H1 (cell line): ENCODE measurements around the gene CYLD. TPM values are rescaled to one million over a fixed set of nuclear protein-coding genes. Genes with fewer than 3 reads are reported as not detected.

Experiments used
- CTCF ChIA-PET: fragments of 300-600 bp; sonication (Branson Sonifier 250); formaldehyde crosslinking; loops from one replicate; lab custom pipeline; 2021; ENCODE audit not compliant: partially characterized antibody; lab: Charles Lee
- POLR2A ChIA-PET: fragments of 300-600 bp; sonication (Branson Sonifier 250); formaldehyde crosslinking; loops from one replicate; lab custom pipeline; 2021; ENCODE audit warnings: inconsistent platforms; ENCODE audit not compliant: partially characterized antibody; lab: Charles Lee
- DNase-seq, 2 experiments: peaks; one replicate each; pipeline versions ENCODE4 v3.0.0 to v3.0.0-alpha.2; 2010 to 2022; ENCODE audit warnings: low spot score in 2 of 2, low read depth in 1 of 2, mixed read lengths in 1 of 2
- FAIRE-seq: peaks from 2 replicates; lab custom pipeline; 2011; peaks lifted over from hg19 to GRCh38; lab: Jason Lieb, UNC
- H2AFZ ChIP-seq: 2 replicates; pipeline ENCODE4 v1.8.1; 2012; ENCODE audit warnings: low read length, inconsistent platforms
- H2AK5ac ChIP-seq: 2 replicates; pipeline ENCODE4 v1.6.1; 2013; ENCODE audit warnings: low read depth, low read length
- H2BK120ac ChIP-seq: replicated peaks from 2 replicates; pipeline ENCODE3; 2013; ENCODE audit warnings: low read depth, low read length, inconsistent platforms
- H2BK12ac ChIP-seq: 2 replicates; pipeline ENCODE4 v1.6.1; 2013; ENCODE audit warnings: low read depth, low read length
- H2BK15ac ChIP-seq: 2 replicates; pipeline ENCODE4 v1.6.1; 2013; ENCODE audit warnings: low read length
- H2BK20ac ChIP-seq: 2 replicates; pipeline ENCODE4 v1.6.1; 2013; ENCODE audit warnings: low read length
- H2BK5ac ChIP-seq: 2 replicates; pipeline ENCODE4 v1.6.1; 2013; ENCODE audit warnings: low read depth, low read length
- H3K14ac ChIP-seq: 2 replicates; pipeline ENCODE4 v1.6.1; 2013; ENCODE audit warnings: inconsistent platforms; ENCODE audit not compliant: insufficient read length
- H3K18ac ChIP-seq: 2 replicates; pipeline ENCODE4 v1.6.1; 2013; ENCODE audit warnings: low read length; ENCODE audit errors: extremely low read depth
- H3K23ac ChIP-seq: 2 replicates; pipeline ENCODE4 v1.6.1; 2013; ENCODE audit warnings: inconsistent platforms; ENCODE audit not compliant: insufficient read length
- H3K23me2 ChIP-seq: 2 replicates; pipeline ENCODE4 v1.6.1; 2013; ENCODE audit warnings: low read depth, low read length
- H3K27ac ChIP-seq: 2 replicates; pipeline ENCODE4 v1.6.1; 2011; ENCODE audit warnings: low read depth, low read length, inconsistent platforms
- H3K27me3 ChIP-seq, 4 experiments: replicated peaks in 1 of 4; 1 replicate in 1 of 4; 2 replicates in 3 of 4; pipeline versions ENCODE4 v1.6.1 to v1.8.1; 2011 to 2013; ENCODE audit warnings: low read length in 3 of 4, mild to moderate bottlenecking in 3 of 4, inconsistent platforms in 2 of 4, mixed read lengths in 2 of 4, moderate library complexity in 1 of 4; ENCODE audit not compliant: control insufficient read depth in 3 of 4, insufficient read depth in 3 of 4; ENCODE audit errors: extremely low read depth in 1 of 4
- H3K36me3 ChIP-seq, 4 experiments: 2 replicates each; pipeline versions ENCODE4 v1.6.1 to v1.8.1; 2011 to 2013; ENCODE audit warnings: mild to moderate bottlenecking in 4 of 4, low read length in 3 of 4, moderate library complexity in 2 of 4, control low read depth in 1 of 4, inconsistent platforms in 1 of 4; ENCODE audit not compliant: insufficient read depth in 4 of 4, control insufficient read depth in 2 of 4
- H3K4ac ChIP-seq: replicated peaks from 2 replicates; pipeline ENCODE3; 2013; ENCODE audit warnings: low read length, low read depth, mixed read lengths, inconsistent platforms; ENCODE audit not compliant: insufficient read length
- H3K4me1 ChIP-seq, 4 experiments: replicated peaks in 1 of 4; 1 replicate in 1 of 4; 2 replicates in 3 of 4; pipeline versions ENCODE4 v1.6.1 to v1.8.1; 2011 to 2013; ENCODE audit warnings: low read length in 3 of 4, inconsistent platforms in 2 of 4, mixed read lengths in 1 of 4; ENCODE audit not compliant: insufficient read depth in 4 of 4, control insufficient read depth in 3 of 4
- H3K4me2 ChIP-seq, 2 experiments: 2 replicates each; pipeline versions ENCODE4 v1.6.1 to v1.8.1; 2011 to 2013; ENCODE audit warnings: low read depth in 2 of 2, low read length in 2 of 2, control low read depth in 1 of 2, inconsistent platforms in 1 of 2, mild to moderate bottlenecking in 1 of 2; ENCODE audit not compliant: insufficient read depth in 1 of 2
- H3K4me3 ChIP-seq, 4 experiments: fragments of 200-600, 300-600 bp in 1 of 4; sonication (generic), shearing (Covaris generic), sonication (Bioruptor Twin) in 1 of 4; 2 replicates each; pipeline versions ENCODE4 v1.5.1 to v1.8.1; 2011 to 2016; ENCODE audit warnings: low read length in 4 of 4, low read depth in 3 of 4, control low read depth in 2 of 4, inconsistent platforms in 2 of 4, mild to moderate bottlenecking in 2 of 4, mixed read lengths in 1 of 4, moderate library complexity in 1 of 4; ENCODE audit not compliant: insufficient read depth in 2 of 4; ENCODE audit errors: extremely low read depth in 1 of 4
- H3K56ac ChIP-seq: replicated peaks from 2 replicates; pipeline ENCODE3; 2013; ENCODE audit warnings: low read depth, mild to moderate bottlenecking, mixed read lengths, low read length, inconsistent platforms; ENCODE audit not compliant: insufficient read length
- H3K79me1 ChIP-seq: 2 replicates; pipeline ENCODE4 v1.6.1; 2013; ENCODE audit warnings: low read depth, low read length, control low read depth
- H3K79me2 ChIP-seq, 2 experiments: 2 replicates each; pipeline versions ENCODE4 v1.6.1 to v1.8.1; 2012 to 2013; ENCODE audit warnings: low read length in 2 of 2, mild to moderate bottlenecking in 2 of 2, inconsistent platforms in 1 of 2; ENCODE audit not compliant: insufficient read depth in 2 of 2, control insufficient read depth in 1 of 2
- H3K9ac ChIP-seq, 4 experiments: replicated peaks in 1 of 4; 1 replicate in 1 of 4; 2 replicates in 3 of 4; pipeline versions ENCODE4 v1.6.1 to v1.8.1; 2011 to 2013; ENCODE audit warnings: low read depth in 3 of 4, low read length in 3 of 4, control low read depth in 2 of 4, mild to moderate bottlenecking in 2 of 4, moderate library complexity in 2 of 4, inconsistent platforms in 1 of 4; ENCODE audit errors: extremely low read depth in 1 of 4
- H3K9me3 ChIP-seq, 2 experiments: 2 replicates each; pipeline versions ENCODE4 v1.6.1 to v1.8.1; 2012 to 2013; ENCODE audit warnings: mild to moderate bottlenecking in 2 of 2, moderate library complexity in 2 of 2, control low read depth in 1 of 2, inconsistent platforms in 1 of 2, low read depth in 1 of 2, low read length in 1 of 2, mixed read lengths in 1 of 2; ENCODE audit not compliant: insufficient read depth in 2 of 2
- H4K20me1 ChIP-seq, 2 experiments: replicated peaks in 1 of 2; 2 replicates each; pipeline versions ENCODE3 to v1.8.1; 2011 to 2013; ENCODE audit warnings: inconsistent platforms in 2 of 2, low read length in 2 of 2, mild to moderate bottlenecking in 1 of 2; ENCODE audit not compliant: insufficient read depth in 2 of 2, control insufficient read depth in 1 of 2
- H4K5ac ChIP-seq: 2 replicates; pipeline ENCODE4 v1.6.1; 2013; ENCODE audit warnings: low read length, low read depth, mixed read lengths, inconsistent platforms; ENCODE audit not compliant: insufficient read length
- H4K8ac ChIP-seq: 2 replicates; pipeline ENCODE4 v1.8.0; 2013; ENCODE audit warnings: mild to moderate bottlenecking, moderate library complexity, low read length, inconsistent platforms; ENCODE audit not compliant: insufficient read depth; ENCODE audit errors: extremely low read depth
- H4K91ac ChIP-seq: replicated peaks from 2 replicates; pipeline ENCODE3; 2013; ENCODE audit warnings: low read length, mixed read lengths, inconsistent platforms; ENCODE audit not compliant: insufficient read length
- CHD2 ChIP-seq: IDR thresholded peaks from 2 replicates; pipeline ENCODE4 v1.6.1; 2012; ENCODE audit warnings: low read length, improper control_type of control experiment
- FOSL1 ChIP-seq: IDR thresholded peaks from 2 replicates; pipeline ENCODE4 v1.6.1; 2011; ENCODE audit warnings: mild to moderate bottlenecking, low read depth, low read length, moderate library complexity; ENCODE audit not compliant: insufficient read depth
- KDM5A ChIP-seq: fragments of 200-600 bp; IDR thresholded peaks from 2 replicates; pipeline ENCODE4 v1.7.1; 2012; ENCODE audit warnings: mild to moderate bottlenecking, low read length, inconsistent platforms, mixed read lengths
- NANOG ChIP-seq: IDR thresholded peaks from 2 replicates; pipeline ENCODE4 v1.6.1; 2011; ENCODE audit warnings: low read length, low read depth, mild to moderate bottlenecking, inconsistent platforms; ENCODE audit not compliant: insufficient read depth, poor library complexity, severe bottlenecking
- NRF1 ChIP-seq: IDR thresholded peaks from 2 replicates; pipeline ENCODE4 v1.6.1; 2011; ENCODE audit warnings: mild to moderate bottlenecking, low read depth, low read length, improper control_type of control experiment
- PHF8 ChIP-seq: fragments of 200-600 bp; sonication (generic); conservative IDR thresholded peaks from 2 replicates; pipeline ENCODE4 v1.7.1; 2012; ENCODE audit warnings: low read depth, mild to moderate bottlenecking, inconsistent platforms, low read length, moderate library complexity
- RXRA ChIP-seq: IDR thresholded peaks from 2 replicates; pipeline ENCODE4 v1.6.1; 2011; ENCODE audit warnings: low read depth, mild to moderate bottlenecking, low read length, moderate library complexity; ENCODE audit not compliant: insufficient read depth
- SIN3A ChIP-seq, 2 experiments: IDR thresholded peaks in 1 of 2; conservative IDR thresholded peaks in 1 of 2; 2 replicates each; pipeline ENCODE4 v1.6.1; 2011 to 2012; ENCODE audit warnings: low read length in 2 of 2, improper control_type of control experiment in 1 of 2, low read depth in 1 of 2, mild to moderate bottlenecking in 1 of 2
- SIRT6 ChIP-seq: IDR thresholded peaks from one replicate; pipeline ENCODE4 v1.7.1; 2012; ENCODE audit warnings: low read length, inconsistent platforms
- SIX5 ChIP-seq: IDR thresholded peaks from 2 replicates; pipeline ENCODE4 v1.6.1; 2011; ENCODE audit warnings: mild to moderate bottlenecking, low read depth, low read length
- TAF1 ChIP-seq: IDR thresholded peaks from 2 replicates; pipeline ENCODE4 v1.6.1; 2011; ENCODE audit warnings: mild to moderate bottlenecking, low read depth, low read length
- ZNF274 ChIP-seq: IDR thresholded peaks from 2 replicates; pipeline ENCODE4 v1.7.0; 2012; ENCODE audit warnings: low read length, borderline replicate concordance; ENCODE audit errors: extremely low read depth
- WGBS, 2 experiments: shearing (Covaris generic) in 1 of 2; methylation state at CpG; one replicate each; pipeline versions ENCODE4 v1.1.6 to v1.1.7; 2013 to 2015; ENCODE audit warnings: low lambda C conversion rate in 2 of 2, mixed read lengths in 2 of 2, inconsistent platforms in 1 of 2, low coverage in 1 of 2, missing lambda C conversion rate in 1 of 2; ENCODE audit not compliant: insufficient replicate concordance in 2 of 2, insufficient coverage in 1 of 2, insufficient read length in 1 of 2; ENCODE audit errors: extremely low coverage in 1 of 2, missing lambda C conversion rate in 1 of 2; 5-methylcytosine and 5-hydroxymethylcytosine counted together
- polyA plus RNA-seq, 7 experiments: library from polyadenylated mRNA; depleted of rRNA in 3 of 7; stranded (reverse) in 5 of 7; unstranded in 2 of 7; fragments of >200 nt in 5 of 7; fragments of 200-250 nt in 2 of 7; gene quantifications; 1 replicate in 5 of 7; 2 replicates in 1 of 7; 4 replicates in 1 of 7; pipeline versions ENCODE4 v1.2.1 to v1.2.3, GENCODE V29; 2011 to 2013; ENCODE audit warnings: missing spikeins in 2 of 7, mixed read lengths in 2 of 7
- total RNA-seq: library from RNA; stranded (reverse); fragmentation: NEBNext Ultra II Directional; extraction: Animal tissue kit (Norgen Biotek cat#: 25700); gene quantifications from 2 replicates; pipeline ENCODE4 v1.2.1, GENCODE V29; 2021
- TF ChIP-seq, protein P1 (sequence below): IDR thresholded peaks from 2 replicates; pipeline ENCODE4 v1.6.1; 2012; ENCODE audit warnings: low read length, inconsistent platforms

CYLD gene
- total and polyA plus RNA-seq, 2 of the 8 experiments (the other 6 are each of a cell fraction or from before 2014, with no cell fraction given), result 3.7 to 18.8 TPM

DNA sequence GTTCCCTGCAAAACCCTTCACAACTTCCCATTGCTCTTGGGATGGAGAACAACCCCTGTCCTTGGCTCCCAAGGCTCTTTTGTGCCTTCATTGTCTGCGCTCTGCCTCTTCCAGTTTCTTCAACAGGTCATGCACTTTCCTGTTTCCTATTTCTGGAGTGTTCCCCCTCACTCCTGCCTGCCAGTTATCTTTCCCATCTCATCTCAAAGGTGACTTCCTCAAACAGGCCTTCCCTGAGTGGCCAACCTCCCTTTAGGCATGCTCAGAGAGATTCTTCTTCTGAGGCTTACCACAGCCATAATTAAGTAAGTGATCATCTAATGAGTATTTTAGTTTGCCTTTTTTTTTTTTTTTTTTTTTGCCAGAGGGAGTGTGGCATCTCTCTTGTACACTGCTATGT, 2.9 kb upstream of the CYLD start:
- Histone ChIP-seq H3K14ac (no peak overlapping the region), H2BK20ac (no peak overlapping the region), H2BK12ac (no peak overlapping the region), H2AFZ (no peak overlapping the region), H3K9me3 (no peaks in the 10 kb centered on the region), H2AK5ac (no peak overlapping the region), H3K4me1 (peaks cover 3 to 12% (median 5%) of the 10 kb centered on the region in 4 experiments; a peak in 6 of 7 replicates), H4K8ac (no peak overlapping the region), H3K23ac (no peak overlapping the region), H3K4me3 (no peak overlapping the region), H3K36me3 (no peaks in the 10 kb centered on the region), H2BK120ac (no peak overlapping the region), H3K27ac (no peak overlapping the region), H3K27me3 (no peaks in the 10 kb centered on the region), H2BK15ac (no peak overlapping the region), H4K20me1 (no peaks in the 10 kb centered on the region), H2BK5ac (no peak overlapping the region), H3K18ac (no peak overlapping the region), H3K4ac (no peak overlapping the region), H4K5ac (no peak overlapping the region), H3K79me2 (no peaks in the 10 kb centered on the region), H3K79me1 (no peaks in the 10 kb centered on the region), H3K9ac (no peak overlapping the region), H4K91ac (no peak overlapping the region), H3K4me2 (no peak overlapping the region), H3K56ac (no peak overlapping the region), H3K23me2 (no peaks in the 10 kb centered on the region)
- POLR2A ChIA-PET, result no interaction called here
- DNase-seq (no peak), FAIRE-seq (no peak)
- WGBS, 2 experiments, result 83% methylated on average over 1 of the region's 1 CpG; no CpG with 5 or more reads in 1 of the 2 experiments
- CTCF ChIA-PET, result interaction anchor here (1.1 to 1.8 kb wide), 2 partner anchors 72 to 86 kb away, joined by 3 to 4 read pairs; no protein-coding TSS in a partner anchor
- no peak for TF ChIP-seq PHF8
- TF ChIP-seq ZNF274, result no peak
- no peak for TF ChIP-seq RXRA
- TF ChIP-seq, protein P1, sequence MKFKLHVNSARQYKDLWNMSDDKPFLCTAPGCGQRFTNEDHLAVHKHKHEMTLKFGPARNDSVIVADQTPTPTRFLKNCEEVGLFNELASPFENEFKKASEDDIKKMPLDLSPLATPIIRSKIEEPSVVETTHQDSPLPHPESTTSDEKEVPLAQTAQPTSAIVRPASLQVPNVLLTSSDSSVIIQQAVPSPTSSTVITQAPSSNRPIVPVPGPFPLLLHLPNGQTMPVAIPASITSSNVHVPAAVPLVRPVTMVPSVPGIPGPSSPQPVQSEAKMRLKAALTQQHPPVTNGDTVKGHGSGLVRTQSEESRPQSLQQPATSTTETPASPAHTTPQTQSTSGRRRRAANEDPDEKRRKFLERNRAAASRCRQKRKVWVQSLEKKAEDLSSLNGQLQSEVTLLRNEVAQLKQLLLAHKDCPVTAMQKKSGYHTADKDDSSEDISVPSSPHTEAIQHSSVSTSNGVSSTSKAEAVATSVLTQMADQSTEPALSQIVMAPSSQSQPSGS, result no peak
- no peak for TF ChIP-seq NANOG
- TF ChIP-seq NRF1, result no peak
- no peak for TF ChIP-seq CHD2
- no peak for TF ChIP-seq TAF1
- no peak for TF ChIP-seq FOSL1
- no peak for TF ChIP-seq SIN3A (conservative IDR thresholded peaks at IDR 0.05 in 1 of 2, IDR thresholded peaks at IDR 0.05 in 1 of 2; ENCODE audit: low read depth in 1 of 2, low read length in 2 of 2)
- TF ChIP-seq KDM5A, result no peak
- TF ChIP-seq SIRT6, result no peak
- no peak for TF ChIP-seq SIX5
